GM13977 (cell line): ENCODE results near the gene KPRP.

Experiments used
- DNase-seq: peaks from one replicate; pipeline ENCODE4 v3.0.0; 2012; ENCODE audit warnings: low spot score
- CTCF ChIP-seq: IDR thresholded peaks from 2 replicates; pipeline ENCODE4 v1.5.1; 2012; ENCODE audit warnings: mild to moderate bottlenecking, control low read depth; ENCODE audit not compliant: insufficient read depth; ENCODE audit errors: extremely low read depth, missing control alignments
- in situ Hi-C: fragments of 300-500 bp; cut with MboI; formaldehyde crosslinking; loops from one replicate; pipeline ENCODE4 v1.12.0; 2022; ENCODE audit warnings: low sequenced_read_pairs, low pct_unique_long_range_greater_than_20kb, mixed read lengths, inconsistent platforms; ENCODE audit not compliant: unreplicated experiment

KPRP gene

GRCh38 chr1:152739841-152740240 is 18.0 kb upstream of the KPRP start:
- TF ChIP-seq CTCF: no peak
- DNase-seq: no peak
- in situ Hi-C loops: no loop called here

GRCh38 chr1:152741656-152742055 is 16.2 kb upstream of the KPRP start:
- no peak for TF ChIP-seq CTCF
- in situ Hi-C loops: no loop called here
- no peak for DNase-seq

- TF ChIP-seq CTCF: no peak
- in situ Hi-C loops: no loop called here
- DNase-seq: no peak
These were observed 14.3 kb upstream of the KPRP start for GRCh38 chr1:152743371-152744145.

GRCh38 chr1:152745289-152745704 is 12.5 kb upstream of the KPRP start:
- TF ChIP-seq CTCF: no peak
- in situ Hi-C loops: no loop called here
- DNase-seq: no peak

GRCh38 chr1:152745765-152746444 is 11.9 kb upstream of the KPRP start:
- no peak for DNase-seq
- in situ Hi-C loops: no loop called here
- no peak for TF ChIP-seq CTCF

- DNase-seq: no peak
- in situ Hi-C loops: no loop called here
These were observed 10.0 kb upstream of the KPRP start for GRCh38 chr1:152747831-152748230.

More at GRCh38 chr1:152747831-152748230, 10.0 kb upstream of the KPRP start:
- TF ChIP-seq CTCF: no peak
